ENCODE data around the gene FRMPD3. TPM values are rescaled to one million over a fixed set of nuclear protein-coding genes. Genes with fewer than 3 reads are reported as not detected.

Gene FRMPD3
- total and polyA plus RNA-seq, 2 of the 8 experiments (the other 6 are each of a cell fraction or from before 2014, with no cell fraction given): 0.38 to 0.56 TPM

GRCh38 chrX:107440692-107441091, 8.8 kb upstream of the FRMPD3 start (continued):
- no peak for TF ChIP-seq CBX5 (IDR thresholded peaks at IDR 0.05; ENCODE audit: low read depth, low read length)
- TF ChIP-seq BRCA1 (IDR thresholded peaks at IDR 0.05; ENCODE audit: low read depth, low read length): no peak
- no peak for TF ChIP-seq TAF1 (IDR thresholded peaks at IDR 0.05; ENCODE audit: low read depth, low read length)
- no peak for TF ChIP-seq SRF (IDR thresholded peaks at IDR 0.05; ENCODE audit: low read depth, low read length)
